HL-60 (cell line): ENCODE data around the gene INKA2.
"Not testable (repeated sequence)": the region's sequence is repeated elsewhere in the genome, so short reads cannot be mapped to it uniquely, and the experiment has no call there.

Source experiments
- CTCF ChIP-seq: IDR thresholded peaks from one replicate; pipeline ENCODE4 v1.5.1; 2011; ENCODE audit warnings: low read length, control low read depth, inconsistent platforms; ENCODE audit not compliant: insufficient read depth
- GABPA ChIP-seq: IDR thresholded peaks from 2 replicates; pipeline ENCODE4 v1.6.1; 2012; ENCODE audit warnings: low read depth
- POLR2AphosphoS5 ChIP-seq: IDR thresholded peaks from 2 replicates; pipeline ENCODE4 v1.6.1; 2012; ENCODE audit warnings: low read depth
- REST ChIP-seq: IDR thresholded peaks from 2 replicates; pipeline ENCODE4 v1.6.1; 2012; ENCODE audit warnings: low read depth; ENCODE audit not compliant: insufficient replicate concordance
- SPI1 ChIP-seq: IDR thresholded peaks from 2 replicates; pipeline ENCODE4 v1.6.1; 2012; ENCODE audit warnings: low read depth, mild to moderate bottlenecking, borderline replicate concordance

- not testable (repeated sequence) for TF ChIP-seq CTCF, POLR2AphosphoS5, REST, GABPA, SPI1
Measured at GRCh38 chr1:111742292-111742691, 3.1 kb upstream of the INKA2 start.
